Measurements from ENCODE around the gene TRIM66. TPM values are rescaled to one million over a fixed set of nuclear protein-coding genes. Genes with fewer than 3 reads are reported as not detected.

The TRIM66 gene
- total RNA-seq, 1 donor from 2014 or later, result 10.4 TPM

DNA sequence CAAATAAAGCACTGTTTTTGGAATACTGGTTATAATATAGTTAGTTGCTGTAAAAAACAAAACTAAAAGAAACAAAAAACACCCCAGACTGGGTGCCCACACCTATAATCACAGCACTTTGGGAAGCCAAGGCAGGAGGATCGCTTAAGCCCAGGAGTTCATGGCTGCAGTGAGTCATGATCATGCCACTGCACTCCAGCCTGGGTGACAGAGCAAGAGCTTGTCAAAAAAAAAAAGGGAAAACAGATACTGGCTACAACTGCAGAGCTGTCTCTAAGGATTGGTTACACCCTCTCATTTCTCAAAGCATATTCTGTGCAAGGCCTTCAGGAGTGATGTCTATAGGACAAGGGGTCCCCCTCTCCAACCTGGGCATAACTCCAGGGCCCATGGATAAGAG is 73.8 kb downstream of the TRIM66 start:
- no peak for DNase-seq

DNA sequence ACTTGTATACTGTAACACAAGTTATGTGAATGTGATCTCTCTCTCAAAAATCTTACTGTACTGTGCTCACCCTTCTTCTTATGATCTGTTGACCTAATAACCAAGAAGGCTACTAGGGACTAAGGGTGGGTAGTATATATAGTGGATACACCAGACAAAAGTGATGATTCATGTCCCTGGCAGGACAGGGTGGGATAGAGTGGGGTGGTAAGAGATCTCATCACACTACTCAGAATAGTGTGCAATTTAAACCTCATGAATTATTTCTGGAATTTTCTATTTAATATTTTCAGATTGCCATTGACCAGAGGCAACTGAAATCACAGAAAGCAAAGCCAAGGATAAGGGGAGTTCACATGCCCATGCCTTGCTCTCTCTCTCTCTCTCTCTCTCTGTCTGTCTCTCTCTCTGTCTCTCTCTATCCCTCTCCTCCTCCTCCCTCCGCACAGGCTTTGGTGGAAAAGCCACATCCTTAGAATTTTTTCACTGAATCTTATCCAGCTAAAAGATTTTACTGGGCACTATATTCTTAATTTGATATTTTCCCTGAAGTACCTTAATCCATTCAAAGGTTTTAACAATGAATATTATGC is 76.4 kb downstream of the TRIM66 start:
- no peak for DNase-seq

DNA sequence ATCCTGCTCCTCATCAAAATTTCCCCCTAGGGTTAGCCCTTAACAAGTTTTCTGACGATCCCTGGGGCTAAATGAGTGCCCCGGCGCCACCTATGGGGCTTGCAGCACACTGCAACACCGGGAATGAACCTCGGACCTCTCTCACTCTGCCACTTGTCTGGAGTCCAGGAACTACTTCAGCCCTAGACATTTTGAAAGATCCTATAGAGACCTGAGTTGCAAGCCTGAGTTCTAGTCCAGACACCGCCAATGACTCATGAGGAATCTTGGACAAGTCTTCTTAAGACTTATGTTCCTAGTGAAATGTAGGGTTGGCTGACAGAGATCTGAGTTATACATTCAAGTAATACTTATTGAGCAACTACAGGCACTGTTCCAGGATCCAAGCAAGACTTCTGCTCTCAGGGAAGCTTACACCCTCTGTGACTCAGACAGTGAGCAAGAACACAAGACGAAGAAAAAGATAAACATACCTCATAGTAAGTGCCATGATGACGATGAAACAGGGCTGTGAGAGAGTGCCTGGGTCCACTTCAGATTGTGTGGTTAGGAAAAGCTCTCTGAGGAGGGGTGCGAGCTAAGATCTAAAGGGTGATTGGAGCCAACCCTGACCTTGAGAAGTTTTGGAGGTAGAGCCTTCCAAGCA is 78.3 kb downstream of the TRIM66 start:
- peak; percentile 32 for DNase-seq

DNA sequence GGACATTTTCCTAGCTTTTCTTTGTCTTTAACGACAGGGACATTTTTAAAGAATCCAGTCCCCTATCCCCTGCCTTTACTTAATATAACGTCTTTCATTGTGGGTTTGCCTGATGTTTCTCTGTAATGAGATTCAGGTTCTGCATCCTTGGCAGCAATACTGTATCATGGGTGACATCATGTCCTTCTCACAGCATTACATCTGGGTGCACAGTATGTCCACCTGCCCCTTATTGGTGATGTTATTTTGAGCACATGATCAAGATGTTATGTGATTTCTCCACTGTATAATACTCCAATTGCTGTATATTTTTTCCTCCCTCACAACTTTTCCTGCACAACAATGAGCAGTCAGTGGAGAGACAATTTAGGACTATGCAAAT is 78.8 kb downstream of the TRIM66 start:
- no peak for DNase-seq

DNA sequence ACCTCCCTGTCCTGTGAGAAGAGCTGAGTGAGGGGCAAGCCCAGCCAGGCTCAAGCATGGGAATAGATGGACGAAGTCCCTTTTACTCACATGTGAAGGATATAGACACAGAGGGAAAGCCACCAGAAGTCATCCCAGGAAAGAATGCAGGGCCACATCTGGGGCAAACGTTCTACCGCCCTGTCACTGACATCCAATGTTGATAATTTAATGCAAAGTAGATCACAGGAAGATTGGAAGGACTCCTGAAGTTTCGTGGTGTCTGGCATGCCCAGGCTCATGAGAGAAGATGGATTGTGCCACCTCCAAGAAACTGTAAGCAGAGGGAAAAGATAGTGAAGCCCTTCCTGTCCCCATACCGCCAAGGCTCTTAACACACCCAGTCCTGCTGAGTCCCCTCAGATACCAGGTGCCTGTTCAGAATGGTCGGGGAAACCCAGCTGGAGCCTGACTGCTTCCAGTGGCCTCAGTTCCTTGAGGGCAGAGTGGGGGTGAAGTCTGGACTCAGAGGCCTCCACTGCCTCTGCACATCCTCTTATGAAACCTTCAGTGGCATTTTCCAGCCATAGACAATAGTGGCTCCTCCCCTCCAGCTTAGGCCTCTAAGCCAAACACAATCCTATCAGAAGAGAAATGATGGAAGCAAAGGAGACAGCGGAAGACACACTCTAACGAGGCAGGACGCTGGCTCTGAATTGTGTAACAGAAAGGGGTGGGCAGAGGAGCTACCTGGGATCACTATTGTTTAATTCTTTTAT is 80.9 kb downstream of the TRIM66 start:
- no peak for DNase-seq

DNA sequence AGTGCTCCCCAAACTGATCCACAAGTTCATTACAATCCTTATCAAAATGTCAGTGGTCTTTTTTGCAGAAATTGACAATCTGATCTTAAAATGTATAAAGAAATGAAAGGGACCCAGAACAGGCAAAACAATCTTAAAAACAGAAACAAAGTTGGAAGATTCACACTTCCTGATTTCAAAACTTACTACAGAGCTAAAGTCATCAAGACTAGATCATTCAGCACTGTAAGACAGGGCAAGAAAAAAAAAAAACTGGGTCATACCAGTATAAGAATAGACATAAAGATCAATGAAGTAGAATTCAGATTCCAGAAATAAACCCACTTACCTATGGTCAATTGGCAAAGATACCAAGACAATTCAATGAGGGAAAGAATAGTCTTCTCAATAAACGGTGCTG is 84.0 kb downstream of the TRIM66 start:
- DNase-seq, result no peak

DNA sequence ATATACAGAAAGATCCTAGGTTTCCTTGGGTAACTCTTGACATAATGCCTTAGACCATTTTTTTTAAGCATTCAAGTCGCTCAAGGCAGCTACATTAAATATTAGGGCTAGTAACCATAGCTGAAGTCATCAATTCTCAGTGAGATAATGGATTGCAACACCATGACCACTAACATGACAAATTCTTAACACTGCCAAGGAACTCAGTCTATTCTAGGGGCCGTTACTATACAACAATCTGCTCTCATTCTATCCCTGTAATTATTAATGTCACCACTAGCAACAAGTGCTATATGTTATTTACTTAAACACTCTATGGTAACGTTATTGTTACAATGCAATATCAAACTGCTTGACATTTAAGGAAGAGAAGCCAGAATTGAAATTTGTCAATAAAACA is 85.3 kb downstream of the TRIM66 start:
- DNase-seq, result no peak

DNA sequence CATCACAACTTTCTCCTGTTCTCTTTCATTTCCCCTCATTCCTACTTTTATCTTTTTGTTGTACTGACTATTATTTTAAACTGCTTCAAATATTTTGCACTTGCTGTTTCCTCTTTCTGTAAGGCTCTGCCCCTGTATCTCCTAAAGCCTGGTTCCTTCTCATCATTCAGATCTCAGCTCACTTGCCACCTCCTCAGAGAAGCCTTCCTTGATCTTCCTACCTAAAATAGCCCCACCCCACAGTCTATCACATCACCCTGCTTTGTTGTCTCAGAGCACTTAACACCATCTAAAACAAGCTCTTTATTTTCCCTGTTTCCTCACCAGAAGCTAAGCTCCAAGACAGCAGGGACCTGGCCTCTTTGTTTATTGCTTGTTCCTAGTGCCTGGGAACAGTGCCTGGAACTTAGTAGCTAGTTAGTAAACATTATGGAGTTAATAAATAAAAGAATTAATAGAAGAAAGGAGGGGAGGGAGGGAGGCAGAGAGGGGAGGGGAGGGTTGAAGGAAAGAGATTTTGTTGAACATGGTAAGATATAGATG is 85.9 kb downstream of the TRIM66 start:
- no peak for DNase-seq

DNA sequence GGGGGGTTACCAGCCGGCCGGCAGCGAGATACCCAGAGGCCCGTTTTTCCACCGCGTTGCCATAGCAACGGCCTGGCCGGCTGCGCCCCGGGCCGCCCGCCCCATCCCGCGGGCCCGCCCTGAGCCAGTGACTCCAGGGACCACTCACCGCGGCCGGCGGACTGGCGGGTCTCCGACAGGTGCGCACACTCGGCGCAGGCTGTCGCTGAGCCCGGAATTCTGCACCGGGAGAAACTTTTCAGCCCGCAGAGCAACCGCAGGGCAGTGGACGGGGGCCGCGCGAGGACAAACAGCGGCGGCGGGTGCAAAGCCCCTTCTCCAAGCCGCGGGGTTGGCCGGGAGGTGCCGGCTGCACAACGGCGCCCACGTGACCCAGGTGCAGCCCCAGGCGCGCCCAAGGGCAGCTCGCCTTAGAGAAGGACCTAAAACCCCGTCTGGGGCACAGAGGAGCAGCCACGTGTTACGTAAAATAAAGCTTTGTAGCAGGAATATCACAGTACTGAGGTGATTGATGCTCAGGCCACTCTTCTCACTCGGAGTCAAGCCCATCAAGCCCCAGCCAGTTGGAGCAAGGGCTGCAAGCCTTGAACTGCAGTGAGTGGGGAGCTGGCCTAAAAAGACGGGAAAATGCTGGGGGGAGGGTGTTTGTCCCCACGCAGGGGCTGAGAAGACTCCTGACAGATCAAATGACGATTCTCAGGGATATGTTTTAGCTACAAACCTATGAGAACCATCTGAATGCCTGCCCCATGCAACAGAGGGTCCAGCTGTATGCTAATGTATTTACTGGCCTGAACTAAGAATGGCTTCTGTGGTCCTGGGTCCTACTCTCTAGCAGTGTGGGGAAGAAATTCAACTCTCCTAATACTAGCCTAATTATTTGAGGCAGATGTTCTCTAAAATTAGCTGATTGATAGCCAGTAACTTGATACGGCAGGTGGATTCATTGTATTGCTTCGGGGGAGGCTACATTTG is 88.2 kb downstream of the TRIM66 start, which contains the start of gene STK33:
Gene STK33 (minus strand): TSS at position 294 of the 975 bp plus-strand sequence. CDS start 119,323 bp downstream, outside the sequence.
- DNase-seq, result peak; percentile 76

DNA sequence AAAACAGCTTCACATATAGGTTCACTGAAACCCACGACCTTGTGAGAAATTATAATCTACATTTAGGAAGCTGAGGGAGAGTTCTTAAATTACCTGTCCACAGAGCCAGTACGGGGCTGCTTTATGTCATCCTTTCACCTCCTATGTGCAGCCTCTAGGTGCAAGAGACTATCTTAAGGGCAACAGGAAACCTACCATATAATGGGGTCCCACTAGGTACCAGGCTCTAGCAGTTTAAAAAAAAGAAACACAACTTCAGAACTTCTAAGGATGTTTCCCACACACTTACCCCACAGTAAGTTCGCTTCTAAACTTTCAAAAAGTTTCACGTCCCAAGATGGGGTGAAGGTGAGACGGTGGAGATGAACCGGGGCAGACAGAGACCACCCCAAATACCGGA is 89.0 kb downstream of the TRIM66 start:
- no peak for DNase-seq

DNA sequence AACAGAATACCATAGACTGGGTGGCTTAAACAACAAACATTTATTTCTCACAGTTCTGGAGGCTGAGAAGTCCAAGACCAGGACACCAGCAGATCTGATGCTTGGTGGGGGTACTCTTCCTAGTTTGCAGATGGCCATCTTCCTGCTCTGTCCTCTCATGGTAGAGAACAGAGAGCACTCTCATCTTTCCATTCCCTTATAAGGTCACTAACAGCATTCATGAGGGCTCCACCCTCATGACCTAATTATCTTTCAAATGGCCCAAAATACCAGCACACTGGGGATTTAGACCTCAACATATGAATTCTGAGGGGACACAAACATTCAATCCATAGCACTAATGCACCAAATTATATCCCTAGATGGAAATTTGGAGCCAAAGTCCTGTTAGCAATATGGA is 94.5 kb downstream of the TRIM66 start:
- DNase-seq, result no peak

DNA sequence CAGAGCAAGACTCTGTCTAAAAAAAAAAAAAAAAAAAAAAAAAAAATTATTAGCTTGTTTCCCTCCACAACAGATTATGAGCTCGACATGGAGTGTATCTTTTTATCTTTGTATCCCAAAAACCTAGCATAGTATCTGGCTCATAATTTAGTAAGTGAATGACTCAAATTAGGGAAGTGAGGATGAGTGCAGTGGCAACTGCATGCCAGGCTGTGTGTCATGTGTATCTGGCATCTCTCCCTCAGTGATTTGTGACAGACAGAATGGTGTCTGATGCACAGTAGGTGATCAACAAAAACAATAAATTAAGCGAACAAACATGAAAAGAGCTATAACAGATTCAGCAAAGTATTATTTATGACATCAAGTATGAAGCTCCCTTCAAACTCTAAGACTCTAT is 95.7 kb downstream of the TRIM66 start:
- no peak for DNase-seq

DNA sequence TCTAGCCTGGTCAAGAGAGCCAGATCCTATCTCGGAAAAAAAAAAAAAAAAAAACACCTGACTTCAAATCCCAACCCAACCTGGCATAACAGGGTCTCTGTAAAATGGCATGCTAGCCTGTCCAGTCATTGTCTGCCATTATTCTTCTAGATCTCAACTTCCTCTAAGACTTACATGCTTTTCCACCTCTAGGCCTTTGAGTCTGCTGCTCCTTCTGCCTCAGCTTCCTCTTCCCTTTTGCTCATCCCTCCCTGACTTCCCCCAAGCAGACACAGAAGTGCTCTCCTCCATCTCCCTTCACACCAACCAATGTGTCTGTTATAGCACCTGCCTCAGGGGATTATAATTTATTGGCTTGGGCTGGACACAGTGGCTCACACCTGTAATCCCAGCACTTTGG is 96.3 kb downstream of the TRIM66 start:
- no peak for DNase-seq

DNA sequence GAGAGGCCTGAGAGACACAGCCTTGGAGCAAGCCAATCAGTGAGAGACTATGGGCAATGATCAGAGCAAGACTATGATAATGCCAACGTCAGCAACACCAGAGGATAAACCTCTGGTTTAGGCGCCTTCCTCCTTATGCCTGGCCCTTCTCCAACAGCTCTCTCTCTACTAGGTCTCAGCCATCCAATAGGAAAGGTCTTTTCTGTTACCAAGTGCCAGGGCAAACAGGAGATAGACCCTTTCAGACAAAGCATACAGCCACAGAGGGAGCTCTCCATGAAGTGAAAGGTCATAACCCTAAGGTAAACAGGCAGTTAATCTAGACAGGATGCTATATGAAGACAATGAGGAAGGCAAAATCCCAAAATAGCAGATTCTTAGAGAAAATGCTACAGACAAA is 98.0 kb downstream of the TRIM66 start:
- DNase-seq, result no peak

DNA sequence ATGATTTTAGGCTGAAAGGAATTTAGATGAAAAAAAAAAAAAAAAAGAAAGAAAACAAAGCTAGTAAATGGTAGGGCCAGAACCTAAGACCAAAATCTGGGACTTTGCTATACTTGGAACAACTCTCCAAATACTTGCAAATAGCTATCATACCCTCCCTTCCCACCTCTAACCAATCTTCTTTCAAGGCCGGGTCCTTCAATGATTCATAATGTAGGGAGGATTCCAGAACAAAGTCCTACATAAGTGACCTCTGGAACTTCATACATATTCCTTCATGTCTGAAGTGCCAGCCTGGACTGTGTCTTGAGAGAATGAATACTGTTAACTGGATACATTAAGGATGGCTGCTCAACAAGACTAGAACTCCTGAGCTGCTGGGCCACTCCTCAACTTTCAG is 98.4 kb downstream of the TRIM66 start:
- DNase-seq, result no peak

DNA sequence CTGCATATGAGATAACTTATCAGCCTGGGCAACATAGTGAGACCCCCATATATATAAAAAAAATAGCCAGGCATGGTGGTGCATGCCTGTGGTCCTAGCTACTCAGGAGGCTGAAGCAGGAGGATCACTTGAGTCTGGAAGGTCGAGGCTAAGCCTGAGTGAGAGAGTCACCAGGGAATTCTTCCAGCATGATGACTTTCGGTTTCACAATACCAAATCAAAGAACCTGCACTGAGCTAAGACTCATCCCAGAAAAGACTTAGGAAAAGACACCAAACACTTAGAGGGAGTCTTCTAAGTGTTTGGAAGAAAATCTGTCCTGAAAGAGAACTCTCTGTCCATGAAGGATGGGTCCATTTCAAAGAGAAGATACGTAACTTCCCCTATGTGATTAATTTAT is 101.2 kb downstream of the TRIM66 start:
- DNase-seq, result no peak

DNA sequence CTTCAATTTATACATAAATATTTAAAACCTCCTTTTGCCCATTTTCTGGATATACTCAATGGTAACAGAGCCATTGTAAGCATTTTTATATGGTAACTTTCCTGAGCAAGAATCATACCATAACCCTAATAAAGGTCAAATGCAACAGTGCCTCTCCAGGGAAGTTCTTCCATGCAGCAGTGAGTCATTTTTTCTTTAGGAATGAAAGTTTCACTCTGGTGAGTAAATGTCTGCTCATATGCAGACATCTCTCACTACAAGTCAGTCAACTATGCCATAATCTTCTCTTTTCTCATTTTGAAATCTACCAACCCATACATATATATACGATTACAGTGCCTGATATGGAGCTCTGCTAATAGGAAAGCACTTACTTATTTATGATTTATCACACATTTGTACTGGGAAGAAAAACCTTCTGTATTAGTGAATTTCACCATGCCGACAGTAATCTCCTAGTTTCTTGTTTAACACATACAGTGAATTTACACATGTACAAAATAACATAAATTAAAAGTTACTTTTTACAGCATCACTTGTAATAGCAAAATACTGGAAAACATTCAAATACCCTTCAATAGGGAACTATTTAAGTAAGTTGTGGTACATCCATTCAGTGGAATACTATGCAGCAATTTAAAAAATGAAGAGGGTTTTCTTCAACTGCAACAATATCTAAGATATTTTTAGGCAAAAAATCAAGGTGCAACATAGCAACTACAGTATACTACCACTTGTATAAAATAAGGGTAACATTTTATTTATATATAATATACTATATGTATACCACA is 104.5 kb downstream of the TRIM66 start:
- no peak for DNase-seq

DNA sequence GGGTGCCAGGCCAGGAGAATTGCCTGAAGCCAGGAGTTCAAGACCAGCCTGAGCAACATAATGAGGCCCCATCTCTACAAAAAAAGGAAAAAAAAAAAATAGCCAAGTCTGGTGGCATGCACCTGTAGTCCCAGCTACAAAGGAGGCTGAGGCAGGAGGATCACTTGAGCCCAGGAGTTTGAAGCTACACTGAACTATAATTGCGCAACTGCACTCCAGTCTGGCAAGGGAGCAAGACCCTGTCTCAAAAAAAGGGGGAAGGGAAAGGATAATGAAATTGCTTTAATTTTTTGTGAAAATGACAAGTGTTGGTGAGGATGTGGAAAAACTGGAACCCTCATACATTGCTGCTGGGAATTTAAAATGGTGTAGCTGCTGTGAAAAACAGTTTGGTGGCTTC is 107.7 kb downstream of the TRIM66 start:
- DNase-seq, result no peak

DNA sequence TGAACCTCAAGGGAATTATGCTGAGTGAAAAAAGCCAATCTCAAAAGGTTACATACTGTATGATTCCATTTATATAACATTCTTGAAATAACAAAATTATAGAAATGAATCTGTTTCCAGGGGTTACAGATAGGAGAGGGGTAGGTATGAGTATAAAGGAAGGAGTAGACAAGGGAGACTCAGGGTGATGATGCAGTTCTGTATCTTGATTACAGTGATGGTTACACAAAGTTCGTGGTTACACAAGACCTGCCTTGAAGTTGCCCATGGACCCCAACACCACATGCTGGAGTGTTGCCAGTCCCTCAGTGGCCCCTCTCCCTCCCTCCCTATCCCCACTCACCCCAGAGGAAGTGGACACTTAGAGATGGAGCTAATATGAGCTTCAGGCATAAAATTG is 108.7 kb downstream of the TRIM66 start:
- DNase-seq, result no peak

DNA sequence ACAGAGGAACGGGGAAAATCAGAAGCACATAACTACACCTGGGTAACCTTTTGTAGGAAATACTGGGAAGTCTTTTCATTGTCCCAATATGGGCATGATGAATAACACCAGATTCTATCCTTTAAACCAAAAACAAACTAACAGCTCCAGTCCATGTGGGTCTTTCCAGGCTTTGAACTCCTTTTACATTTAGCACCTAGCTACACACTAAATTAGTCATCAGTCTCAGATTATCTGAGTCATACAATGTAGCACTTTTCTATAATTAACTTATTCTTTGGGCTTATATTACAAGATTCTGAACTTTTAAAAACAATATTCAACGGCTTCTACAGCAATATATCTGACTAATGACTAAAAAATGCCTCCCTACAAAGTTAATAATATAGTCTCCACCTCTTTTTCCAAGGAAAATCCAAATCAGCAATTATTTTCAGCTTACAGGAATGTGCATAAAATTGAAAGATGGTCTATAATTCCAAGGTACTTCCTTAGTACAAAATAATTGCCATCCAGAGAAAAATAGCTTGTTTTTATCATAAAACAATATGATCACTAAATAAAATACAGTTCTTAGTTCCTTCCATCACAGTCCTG is 114.8 kb downstream of the TRIM66 start:
- DNase-seq, result no peak

All from tongue (tissue), 2 donors.